Activated CD8-positive, alpha-beta memory T cell treated with anti-CD3 and anti-CD28 coated beads, Interleukin-2, amount 10 ng/mL, durations not matched to agents 7 days and 5 days (primary cell): Measurements from ENCODE around the gene DNAAF1. TPM values are rescaled to one million over a fixed set of nuclear protein-coding genes. Genes with fewer than 3 reads are reported as not detected.
"Not testable (repeated sequence)": the region's sequence is repeated elsewhere in the genome, so short reads cannot be mapped to it uniquely, and the experiment has no call there.

ENCODE experiments used
- ATAC-seq: fragments of 150-1000 bp; cut with Tn5 transposase; one replicate; pipeline ENCODE4 v1.10.0; 2021; ENCODE audit warnings: moderate library complexity
- CTCF ChIA-PET: fragments of 350-600 bp; sonication (Branson Sonifier 250); formaldehyde crosslinking; loops from one replicate; lab custom pipeline; 2021; ENCODE audit warnings: antibody characterized with exemption; lab: Charles Lee
- DNase-seq: peaks from one replicate; pipeline ENCODE4 v3.0.0-alpha.2; 2020
- H3K27ac Mint-ChIP-seq: one replicate; pipeline ENCODE4 v1.8.0; 2021; ENCODE audit warnings: mild to moderate bottlenecking, mixed read lengths
- H3K27me3 Mint-ChIP-seq: one replicate; pipeline ENCODE4 v1.8.0; 2021; ENCODE audit warnings: mixed read lengths
- H3K36me3 Mint-ChIP-seq: one replicate; pipeline ENCODE4 v1.8.0; 2021; ENCODE audit warnings: mild to moderate bottlenecking, mixed read lengths
- H3K4me1 Mint-ChIP-seq: one replicate; pipeline ENCODE4 v1.8.0; 2021; ENCODE audit warnings: mixed read lengths
- H3K4me3 Mint-ChIP-seq: one replicate; pipeline ENCODE4 v1.8.0; 2021; ENCODE audit warnings: mild to moderate bottlenecking, moderate library complexity, mixed read lengths
- H3K9me3 Mint-ChIP-seq: one replicate; pipeline ENCODE4 v1.8.0; 2022; ENCODE audit warnings: low read depth, mixed read lengths
- total RNA-seq, 2 experiments: library from RNA; stranded (reverse); gene quantifications; one replicate each; pipeline ENCODE4 v1.2.3, GENCODE V29; 2021

Gene DNAAF1
- total RNA-seq, 2 experiments from 2014 or later, result not detected

DNA sequence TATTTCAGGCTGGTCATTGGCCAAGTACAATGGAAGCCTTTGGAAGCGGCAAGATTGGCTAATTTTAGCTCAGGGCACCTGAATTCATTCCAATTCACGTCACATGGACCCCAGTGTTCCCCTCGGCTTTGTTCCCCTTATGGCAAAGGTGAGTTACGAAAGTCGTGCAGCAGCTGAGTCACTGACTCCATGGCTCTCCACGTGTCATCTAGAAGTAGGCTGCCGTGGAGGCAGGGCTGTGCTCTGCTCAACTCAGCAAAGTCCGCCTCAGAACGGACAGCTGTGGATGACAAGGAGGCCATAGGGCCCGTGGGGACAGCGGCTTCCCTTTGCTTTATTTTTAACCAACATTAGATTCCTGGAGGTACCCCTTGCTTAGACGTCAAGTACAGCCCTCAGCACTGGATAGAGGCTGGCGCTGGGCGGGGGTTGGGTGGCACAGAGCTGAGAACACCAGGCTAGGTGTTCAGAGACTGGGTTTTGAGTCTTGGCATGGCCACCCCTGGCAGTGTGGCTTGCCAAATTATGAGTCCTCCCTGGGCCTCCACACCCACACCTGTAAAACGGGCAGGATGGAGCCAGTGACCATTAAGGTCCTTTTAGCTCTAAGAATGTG lies 69.5 kb downstream of the DNAAF1 start:
- CTCF ChIA-PET, result no interaction called here
- no peak for DNase-seq
- Mint-ChIP-seq H3K9me3 (no peaks in the 10 kb centered on the region), H3K4me1 (no peaks in the 10 kb centered on the region), H3K36me3 (no peaks in the 10 kb centered on the region), H3K4me3 (no peak overlapping the region), H3K27me3 (peaks cover 4% of the 10 kb centered on the region), H3K27ac (no peak overlapping the region)
- no peak for ATAC-seq

DNA sequence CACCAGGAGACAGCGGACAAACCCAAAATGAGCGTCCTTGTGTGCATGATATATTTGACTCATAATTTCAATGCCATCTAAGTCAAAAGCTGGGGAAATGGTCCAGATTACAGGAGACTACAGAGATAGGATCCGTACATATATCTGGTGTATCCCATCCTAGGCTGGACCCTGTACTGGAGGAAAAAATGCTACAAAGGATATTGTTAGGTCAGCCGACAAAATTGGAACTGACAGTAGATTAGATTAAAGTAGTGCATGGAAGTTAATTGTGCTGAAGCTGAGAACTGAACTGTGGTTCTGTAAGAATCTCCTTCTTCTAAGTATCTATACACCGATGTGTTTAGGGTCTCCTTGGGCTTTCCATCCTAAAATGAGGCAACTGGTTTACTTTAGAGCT lies 70.4 kb downstream of the DNAAF1 start:
- CTCF ChIA-PET, result no interaction called here
- H3K4me1 Mint-ChIP-seq, result no peaks in the 10 kb centered on the region
- H3K36me3 Mint-ChIP-seq, result no peaks in the 10 kb centered on the region

DNA sequence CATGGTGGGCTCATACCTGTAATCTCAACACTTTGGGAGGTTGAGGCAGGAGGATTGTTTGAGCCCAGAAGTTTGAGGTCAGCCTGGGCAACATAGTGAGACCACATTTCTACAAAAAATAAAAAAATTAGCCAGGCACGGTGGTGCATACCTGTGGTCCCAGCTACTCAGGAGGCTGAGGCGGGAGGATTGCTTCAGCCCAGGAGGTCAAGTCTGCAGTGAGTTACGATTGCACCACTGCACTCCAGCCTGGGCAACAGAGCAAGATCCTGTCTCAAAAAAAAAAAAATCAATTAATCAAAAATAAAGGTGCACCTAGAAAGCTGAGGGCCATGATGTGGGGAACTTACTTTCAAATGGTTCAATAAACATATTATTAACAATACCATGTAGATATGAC lies 71.0 kb downstream of the DNAAF1 start:
- H3K4me3 Mint-ChIP-seq, H3K4me1 Mint-ChIP-seq, ATAC-seq, H3K27ac Mint-ChIP-seq, H3K27me3 Mint-ChIP-seq, CTCF ChIA-PET, H3K9me3 Mint-ChIP-seq, H3K36me3 Mint-ChIP-seq, DNase-seq: not testable (repeated sequence)

More for the DNA sequence above, 70.4 kb downstream of the DNAAF1 start:
- H3K4me3 Mint-ChIP-seq, result no peak overlapping the region
- no peak for DNase-seq
- no peak for ATAC-seq
- no peak overlapping the region for H3K27ac Mint-ChIP-seq
- H3K27me3 Mint-ChIP-seq, result peaks cover 4% of the 10 kb centered on the region
- H3K9me3 Mint-ChIP-seq, result no peaks in the 10 kb centered on the region

DNA sequence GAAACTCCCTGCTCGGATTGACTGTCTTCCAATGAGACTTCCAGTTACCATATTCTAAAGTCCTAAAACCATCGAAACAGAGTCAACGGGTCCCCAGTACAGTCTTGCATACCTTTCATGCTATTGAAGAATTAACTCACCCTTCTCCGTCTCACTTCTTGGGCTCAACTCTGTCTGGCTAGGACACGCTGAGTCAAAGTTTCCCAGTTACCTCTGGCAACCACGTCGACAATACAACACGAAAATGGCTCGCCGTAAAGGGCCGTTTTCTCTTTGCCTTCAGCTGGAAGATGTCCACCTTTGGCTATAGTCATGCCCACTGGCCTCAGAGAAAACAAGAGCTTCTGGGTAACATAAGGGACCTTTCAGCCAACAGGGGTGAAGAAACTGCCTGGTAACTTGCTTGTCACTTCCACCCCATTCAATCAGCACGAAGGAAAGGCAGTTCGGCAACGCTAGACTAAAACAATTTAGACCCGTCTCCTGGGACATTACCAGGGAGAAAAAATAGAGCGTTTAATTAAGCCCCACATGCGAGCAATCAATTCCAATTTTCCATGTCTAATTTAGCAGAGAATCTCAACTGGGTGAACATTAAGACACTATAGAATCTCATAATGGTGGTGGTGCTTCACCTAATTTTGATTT lies 73.2 kb downstream of the DNAAF1 start:
- Mint-ChIP-seq H3K27me3 (no peaks in the 10 kb centered on the region), H3K9me3 (no peaks in the 10 kb centered on the region)
- CTCF ChIA-PET, result no interaction called here

DNA sequence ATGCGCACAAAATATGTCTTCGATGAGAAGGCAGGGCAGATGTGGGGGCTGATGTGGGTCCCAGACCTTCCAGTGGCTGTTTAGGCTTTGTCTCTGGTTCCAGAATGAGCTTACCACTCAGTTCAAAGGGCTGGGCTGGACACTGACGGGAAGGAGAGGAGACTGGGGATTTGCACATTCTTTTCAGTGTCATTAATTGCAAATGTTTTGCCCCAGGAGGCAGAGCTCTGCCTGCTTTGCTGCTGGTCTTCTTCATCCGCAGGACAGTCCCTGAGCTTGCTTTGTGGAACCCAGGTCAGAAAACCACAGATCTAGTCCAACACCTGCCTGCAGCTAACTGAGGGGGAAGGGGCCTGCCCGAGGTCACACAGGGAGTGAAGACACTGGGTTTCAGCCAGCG lies 73.8 kb downstream of the DNAAF1 start:
- DNase-seq (no peak), ATAC-seq (no peak)
- H3K4me1 Mint-ChIP-seq, result no peaks in the 10 kb centered on the region
- CTCF ChIA-PET, result no interaction called here
- no peak overlapping the region for H3K4me3 Mint-ChIP-seq
- no peaks in the 10 kb centered on the region for H3K36me3 Mint-ChIP-seq
- H3K9me3 Mint-ChIP-seq, result no peaks in the 10 kb centered on the region
- no peak overlapping the region for H3K27ac Mint-ChIP-seq
- H3K27me3 Mint-ChIP-seq, result no peaks in the 10 kb centered on the region

More for the DNA sequence above, 73.2 kb downstream of the DNAAF1 start:
- Mint-ChIP-seq H3K27ac (no peak overlapping the region), H3K4me3 (no peak overlapping the region), H3K4me1 (no peaks in the 10 kb centered on the region), H3K36me3 (no peaks in the 10 kb centered on the region)
- no peak for ATAC-seq
- no peak for DNase-seq

DNA sequence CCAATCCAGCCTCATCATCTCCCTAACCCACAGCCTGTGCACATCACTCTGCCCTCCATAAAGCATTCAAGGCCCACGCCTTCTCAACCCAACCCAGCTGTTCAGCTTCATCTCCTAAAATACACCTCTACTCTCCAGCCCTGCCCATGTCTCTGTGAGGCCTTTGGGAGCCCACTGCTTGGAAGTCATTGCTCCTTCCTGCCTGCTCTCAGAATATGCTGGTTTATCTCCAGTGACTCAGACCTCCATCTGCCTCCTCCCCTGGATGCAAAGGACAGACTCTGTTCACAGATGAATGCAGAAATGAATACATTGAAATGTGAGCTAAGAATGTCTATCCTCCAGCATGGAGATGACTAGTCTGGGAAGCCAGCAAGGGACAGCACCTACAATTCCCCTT lies 75.7 kb downstream of the DNAAF1 start:
- no peaks in the 10 kb centered on the region for H3K4me1 Mint-ChIP-seq
- H3K4me3 Mint-ChIP-seq, result no peak overlapping the region
- H3K36me3 Mint-ChIP-seq, result no peaks in the 10 kb centered on the region

DNA sequence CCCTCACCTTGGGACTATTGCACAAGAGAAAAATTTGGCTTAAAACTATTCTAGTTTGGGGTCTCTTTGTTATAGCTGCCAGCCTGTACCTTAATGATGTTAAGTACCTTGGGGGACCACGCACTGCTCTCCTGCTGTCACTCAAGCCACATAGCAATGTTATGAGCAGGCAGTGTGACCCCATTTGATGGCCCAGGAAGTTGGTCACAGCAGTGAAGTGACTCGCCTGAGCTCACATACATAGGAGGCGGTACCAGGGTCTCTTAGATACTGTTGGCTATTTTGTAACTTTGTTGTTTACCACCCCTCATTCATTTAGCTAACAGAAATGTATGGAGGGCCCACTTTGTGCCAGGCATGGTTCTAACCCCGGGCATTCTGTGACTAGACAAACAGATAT lies 78.3 kb downstream of the DNAAF1 start:
- CTCF ChIA-PET, result interaction anchor here (1.5 kb wide), 1 partner anchor 37 kb away, joined by 4 read pairs; the partner anchor contains the start of gene TAF1C
- Mint-ChIP-seq H3K36me3 (no peaks in the 10 kb centered on the region), H3K9me3 (no peaks in the 10 kb centered on the region), H3K4me1 (no peaks in the 10 kb centered on the region), H3K27ac (no peak overlapping the region), H3K4me3 (no peak overlapping the region), H3K27me3 (peaks cover 8% of the 10 kb centered on the region)
- ATAC-seq (no peak), DNase-seq (no peak)

More for the DNA sequence above, 75.7 kb downstream of the DNAAF1 start:
- Mint-ChIP-seq H3K27me3 (peaks cover 3% of the 10 kb centered on the region), H3K27ac (no peak overlapping the region), H3K9me3 (no peaks in the 10 kb centered on the region)
- ATAC-seq (no peak), DNase-seq (no peak)
- CTCF ChIA-PET, result no interaction called here

DNA sequence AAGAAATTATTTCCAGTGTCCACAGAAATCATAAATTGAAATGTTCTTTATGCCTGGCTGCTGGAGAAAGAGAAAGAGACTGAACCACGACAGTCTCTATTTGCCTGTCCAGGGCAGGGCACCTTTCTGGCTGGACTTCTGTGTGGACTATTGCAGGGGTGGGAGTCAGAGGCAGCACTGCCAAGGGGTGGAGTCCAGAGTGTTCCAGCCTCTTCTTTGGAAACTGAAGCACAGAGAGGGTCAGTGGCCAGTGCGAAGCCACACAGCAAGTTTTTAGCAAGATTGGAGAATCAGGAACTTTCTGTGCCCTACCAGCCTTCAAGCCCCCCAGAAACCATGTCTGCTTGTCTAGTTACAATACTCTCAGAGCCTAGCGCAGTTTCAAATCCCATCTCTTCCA lies 79.4 kb downstream of the DNAAF1 start:
- Mint-ChIP-seq H3K9me3 (no peaks in the 10 kb centered on the region), H3K4me1 (no peaks in the 10 kb centered on the region), H3K36me3 (no peaks in the 10 kb centered on the region), H3K4me3 (no peak overlapping the region), H3K27me3 (peaks cover 8% of the 10 kb centered on the region), H3K27ac (no peak overlapping the region)
- ATAC-seq, result no peak
- no peak for DNase-seq
- CTCF ChIA-PET, result interaction anchor here (1.5 kb wide), 1 partner anchor 38 kb away, joined by 4 read pairs; the partner anchor contains the start of gene TAF1C

DNA sequence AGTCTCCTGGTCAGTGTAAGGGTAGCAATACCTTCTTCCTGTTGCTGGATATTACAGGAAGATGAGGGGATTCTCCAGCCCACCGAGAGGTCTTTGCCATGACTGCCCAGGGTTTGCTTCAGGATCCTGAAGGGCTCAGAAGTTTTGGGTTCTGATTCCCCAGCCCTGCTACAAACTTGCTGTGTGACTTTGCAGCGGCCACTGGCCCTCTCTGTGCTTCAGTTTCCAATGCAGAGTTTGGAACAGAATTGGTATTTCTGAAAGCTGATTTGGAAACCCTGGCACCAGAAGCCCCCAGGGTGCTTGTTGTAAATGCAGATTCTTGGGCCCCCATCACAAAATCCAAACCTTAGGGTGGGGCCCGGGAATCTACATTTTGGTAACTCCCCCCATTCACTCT lies 80.0 kb downstream of the DNAAF1 start:
- H3K4me1 Mint-ChIP-seq, result no peaks in the 10 kb centered on the region
- DNase-seq, result no peak
- H3K9me3 Mint-ChIP-seq, result no peaks in the 10 kb centered on the region
- H3K27ac Mint-ChIP-seq, result no peak overlapping the region
- H3K36me3 Mint-ChIP-seq, result no peaks in the 10 kb centered on the region
- no peak for ATAC-seq
- no peak overlapping the region for H3K4me3 Mint-ChIP-seq
- CTCF ChIA-PET, result no interaction called here
- peaks cover 8% of the 10 kb centered on the region for H3K27me3 Mint-ChIP-seq

DNA sequence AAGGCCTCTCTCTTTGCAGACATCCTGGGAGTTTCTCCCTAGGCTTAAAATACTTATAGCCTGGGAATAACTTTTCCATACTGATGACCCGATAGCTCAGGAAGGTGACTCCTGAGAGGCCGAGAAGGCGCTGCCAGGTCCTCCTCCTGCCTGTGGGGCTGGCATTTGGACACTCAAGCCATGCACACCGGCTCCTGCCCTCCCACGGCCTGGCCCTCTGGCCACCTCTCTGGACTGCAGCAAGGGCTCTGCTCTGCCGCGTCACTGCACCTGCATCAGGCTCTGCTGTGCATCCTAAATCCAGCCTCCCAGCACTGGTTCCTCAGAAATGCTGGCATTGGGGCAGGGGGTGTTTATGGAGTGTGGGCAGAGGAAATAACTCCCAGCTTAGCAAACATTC lies 80.5 kb downstream of the DNAAF1 start:
- Mint-ChIP-seq H3K27ac (no peak overlapping the region), H3K27me3 (peaks cover 8% of the 10 kb centered on the region), H3K36me3 (no peaks in the 10 kb centered on the region), H3K4me3 (no peak overlapping the region), H3K4me1 (no peaks in the 10 kb centered on the region), H3K9me3 (no peaks in the 10 kb centered on the region)
- CTCF ChIA-PET, result no interaction called here
- no peak for ATAC-seq
- no peak for DNase-seq

DNA sequence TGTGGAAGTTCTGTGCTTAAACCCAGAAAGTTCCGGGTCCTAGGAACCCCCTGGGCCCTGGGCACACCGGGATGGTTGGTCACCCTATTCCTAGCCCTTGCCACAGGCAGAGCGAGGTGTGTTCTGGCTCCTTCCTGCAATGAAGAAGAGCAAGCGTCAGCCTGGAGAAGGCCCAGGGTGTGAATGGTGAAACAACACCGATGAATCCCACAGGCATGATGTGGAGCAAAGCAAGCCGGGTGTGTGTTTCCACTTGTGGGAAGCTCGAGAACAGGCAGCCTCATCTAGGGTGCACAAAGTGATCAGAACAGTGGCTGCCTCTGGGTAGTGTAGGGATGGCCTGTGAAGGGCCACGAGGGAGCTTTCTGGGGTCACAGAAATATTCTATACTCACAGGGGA lies 80.9 kb downstream of the DNAAF1 start:
- no peaks in the 10 kb centered on the region for H3K36me3 Mint-ChIP-seq
- ATAC-seq (no peak), DNase-seq (no peak)
- no peaks in the 10 kb centered on the region for H3K9me3 Mint-ChIP-seq
- CTCF ChIA-PET, result interaction anchor here (1.1 kb wide), 1 partner anchor 51 kb away, joined by 3 read pairs; no protein-coding TSS in a partner anchor
- H3K4me3 Mint-ChIP-seq, result no peak overlapping the region
- H3K27me3 Mint-ChIP-seq, result peaks cover 8% of the 10 kb centered on the region
- no peaks in the 10 kb centered on the region for H3K4me1 Mint-ChIP-seq
- H3K27ac Mint-ChIP-seq, result no peak overlapping the region

Other genes with a start within 250 kb of the DNAAF1 start
- gene MLYCD, start 246.2 kb upstream of the DNAAF1 start, total RNA-seq, result 1 to 10 TPM; 5.3 to 5.7 TPM
- under 1 TPM; 0.21 to 0.93 TPM for gene OSGIN1, start 192.1 kb upstream of the DNAAF1 start, total RNA-seq
- gene NECAB2, start 177.1 kb upstream of the DNAAF1 start, total RNA-seq, result not detected
- gene SLC38A8, start 102.5 kb upstream of the DNAAF1 start, total RNA-seq, result not detected
- gene MBTPS1, start 28.4 kb upstream of the DNAAF1 start, total RNA-seq, result 10 to 100 TPM; 56.1 to 57.8 TPM
- 10 to 100 TPM; 10.4 to 17.2 TPM for gene HSDL1, start 131 bp upstream of the DNAAF1 start, total RNA-seq
- 10 to 100 TPM; 52.7 to 58.1 TPM for gene TAF1C, start 41.7 kb downstream of the DNAAF1 start, total RNA-seq
- not detected for gene ADAD2, start 45.8 kb downstream of the DNAAF1 start, total RNA-seq
- gene KCNG4, start 94.7 kb downstream of the DNAAF1 start, total RNA-seq, result not detected
- not detected for gene WFDC1, start 149.6 kb downstream of the DNAAF1 start, total RNA-seq
- gene ATP2C2, start 223.2 kb downstream of the DNAAF1 start, total RNA-seq, result not detected